Heart left ventricle (tissue), 16 donors: ENCODE measurements around the gene SLIT1. TPM values are rescaled to one million over a fixed set of nuclear protein-coding genes. Genes with fewer than 3 reads are reported as not detected.

Experiments used
- ATAC-seq, 4 donors: fragments of 200-7000 bp; cut with Tn5 transposase; one replicate each; pipeline ENCODE4 v1.9.1; 2020 to 2022; ENCODE audit warnings: moderate library complexity in 4 of 4, mild to moderate bottlenecking in 3 of 4, moderate number of reproducible peaks in 1 of 4
- DNase-seq, 5 donors: peaks; one replicate each; pipeline ENCODE4 v3.0.0-alpha.2; 2020
- H3K27ac ChIP-seq, 12 donors: fragments of 200-600 bp; sonication (generic) in 4 of 12; one replicate each; pipeline versions ENCODE4 v1.5.0 to v1.8.0; 2016 to 2022; ENCODE audit warnings: mild to moderate bottlenecking in 2 of 12
- H3K27me3 ChIP-seq, 9 donors: fragments of 200-600 bp; sonication (generic) in 2 of 9; one replicate each; pipeline versions ENCODE4 v1.5.1 to v1.8.0; 2016 to 2022; ENCODE audit warnings: mild to moderate bottlenecking in 3 of 9
- H3K36me3 ChIP-seq, 9 donors: fragments of 200-600 bp; sonication (generic) in 2 of 9; one replicate each; pipeline versions ENCODE4 v1.5.0 to v1.8.0; 2018 to 2022; ENCODE audit warnings: mild to moderate bottlenecking in 2 of 9
- H3K4me1 ChIP-seq, 12 donors: fragments of 200-600 bp; sonication (generic) in 4 of 12; one replicate each; pipeline versions ENCODE4 v1.5.0 to v1.8.0; 2016 to 2022; ENCODE audit warnings: mild to moderate bottlenecking in 3 of 12
- H3K4me3 ChIP-seq, 12 donors: fragments of 200-600 bp; sonication (generic) in 4 of 12; one replicate each; pipeline versions ENCODE4 v1.5.0 to v1.8.0; 2017 to 2022; ENCODE audit warnings: mild to moderate bottlenecking in 9 of 12, moderate library complexity in 4 of 12
- H3K9me3 ChIP-seq, 12 donors: fragments of 200-600 bp; sonication (generic) in 4 of 12; one replicate each; pipeline versions ENCODE4 v1.5.0 to v1.8.0; 2016 to 2022; ENCODE audit warnings: mild to moderate bottlenecking in 1 of 12
- CTCF ChIP-seq, 12 donors: fragments of 200-600 bp; sonication (generic) in 4 of 12; IDR thresholded peaks; one replicate each; pipeline versions ENCODE4 v1.5.0 to v1.8.0; 2018 to 2022; ENCODE audit warnings: antibody characterized with exemption in 12 of 12, mild to moderate bottlenecking in 5 of 12
- POLR2A ChIP-seq, 2 donors: fragments of 450-650 bp; IDR thresholded peaks; one replicate each; pipeline ENCODE4 v1.6.1; 2017; ENCODE audit warnings: antibody characterized with exemption in 2 of 2, mild to moderate bottlenecking in 2 of 2, moderate library complexity in 2 of 2
- WGBS, 4 donors: extraction: QIAGEN DNeasy Blood & Tissue Kit in 2 of 4; methylation state at CpG; one replicate each; pipeline versions ENCODE4 v1.1.5 to v1.1.7; 2013 to 2018; 5-methylcytosine and 5-hydroxymethylcytosine counted together
- intact Hi-C, 10 donors: fragments of 100-400 bp; cut with DNase I; formaldehyde crosslinking; loops; one replicate each; pipeline versions ENCODE4 v1.11.1 to v1.14.2; 2022
- polyA plus RNA-seq, 2 donors: library from polyadenylated mRNA; stranded (reverse); fragments of 200-250 nt; gene quantifications; one replicate each; pipeline ENCODE4 v1.2.3, GENCODE V29; 2013
- total RNA-seq, 9 donors: library from RNA; depleted of rRNA in 2 of 9; stranded (reverse); fragments of >200 nt in 2 of 9; fragmentation: NEBNext Ultra II Directional in 3 of 9; extraction: Animal tissue kit (Norgen Biotek cat#: 25700) in 3 of 9; gene quantifications; one replicate each; pipeline versions ENCODE4 v1.1.0 to v1.2.4, GENCODE V29; 2016 to 2023
- donor health status: ischemic (EF 13 %, LVEDD 7.1; RV severe dilation, severe dysfunction).
- donor health status: healthy with polysubstance abuse.
- donor health status: DM: no; HTN: yes; CAD: no.
- donor health status: DM: no; HTN: no; CAD: no.
- donor health status: ischemic (EF 25% LVEDD 6.9; RV normal size, moderate dysfunction).
- donor health status: ischemic (EF 25% LVEDD 5.7; RV mildly dilated, moderate dysfunction).
- donor health status: healthy.
- donor health status: DM: yes; HTN: yes; CAD: no.
- donor health status: ischemic (EF 35%, LVEDD 5.7; RV mildly dilated, moderate dysfunction).
- donor health status: nonischemic (EF 11% LVEDD 7.7; RV severe dilation, severe dysfunction).
- donor health status: DM: yes; HTN: yes; CAD: no.
- donor health status: PGD.
- donor health status: ischemic (EF 29% LVEDD 5.4; RV normal size, mild dysfunction).
- donor health status: nonischemic (EF 23%, LVEDD 6.1; RV moderate dilation, normal function).

The SLIT1 gene
- total and polyA plus RNA-seq, 11 donors = 0.04 to 0.61 (median 0.12) TPM

- Histone ChIP-seq H3K36me3 (peaks cover 0 to 9% (median under 1%) of the 10 kb centered on the region in 9 donors), H3K27ac (no peak overlapping the region), H3K27me3 (no peaks in the 10 kb centered on the region), H3K4me3 (no peak overlapping the region), H3K4me1 (peaks cover 0 to 16% (median 0%) of the 10 kb centered on the region in 12 donors), H3K9me3 (no peaks in the 10 kb centered on the region)
- intact Hi-C loops = no loop called here
- TF ChIP-seq POLR2A (IDR thresholded peaks at IDR 0.05) = no peak
- no peak for TF ChIP-seq CTCF (IDR thresholded peaks at IDR 0.05)
- 70 to 98% (median 89%) methylated on average over 2 of the region's 2 CpGs for WGBS, 4 donors
- DNase-seq = no peak
- no peak for ATAC-seq
Observed at GRCh38 chr10:96987141-96987841, 198.5 kb downstream of the SLIT1 start.

GRCh38 chr10:96986200-96986856, 199.4 kb downstream of the SLIT1 start:
- intact Hi-C loops = no loop called here
- WGBS, 4 donors = 93 to 98% (median 97%) methylated on average over 6 of the region's 6 CpGs
- H3K4me1 ChIP-seq = peaks cover 0 to 16% (median 0%) of the 10 kb centered on the region in 12 donors
- DNase-seq (no peak), ATAC-seq (no peak)
- peaks cover 0 to 18% (median 11%) of the 10 kb centered on the region in 9 donors for H3K36me3 ChIP-seq
- no peaks in the 10 kb centered on the region for H3K9me3 ChIP-seq
- no peak for TF ChIP-seq CTCF (IDR thresholded peaks at IDR 0.05)
- TF ChIP-seq POLR2A (IDR thresholded peaks at IDR 0.05) = no peak
- H3K27ac ChIP-seq = no peak overlapping the region
- no peak overlapping the region for H3K4me3 ChIP-seq
- H3K27me3 ChIP-seq = no peaks in the 10 kb centered on the region

GRCh38 chr10:96984541-96985131, 201.1 kb downstream of the SLIT1 start:
- peak overlapping the region in 2 of 12 donors; percentile 5 to 11 for H3K4me3 ChIP-seq
- no peaks in the 10 kb centered on the region for H3K9me3 ChIP-seq

More at GRCh38 chr10:96984541-96985131, 201.1 kb downstream of the SLIT1 start:
- DNase-seq (no peak), ATAC-seq (no peak)
- Histone ChIP-seq H3K27ac (no peak overlapping the region), H3K27me3 (no peaks in the 10 kb centered on the region), H3K36me3 (peaks cover 0 to 28% (median 18%) of the 10 kb centered on the region in 9 donors), H3K4me1 (peaks cover 0 to 16% (median 0%) of the 10 kb centered on the region in 12 donors)
- no peak for TF ChIP-seq CTCF (IDR thresholded peaks at IDR 0.05)
- no peak for TF ChIP-seq POLR2A (IDR thresholded peaks at IDR 0.05)
- 63 to 80% (median 72%) methylated on average over 14 of the region's 14 CpGs for WGBS, 4 donors
- intact Hi-C loops = no loop called here
